Fibroblast of mammary gland (primary cell): Measurements from ENCODE around the gene TFEB.
A peak's percentile ranks its signal among the peaks of the same experiment; 100 is the strongest.

Experiments
- DNase-seq: peaks from one replicate; pipeline ENCODE4 v3.0.0-alpha.2; 2010; ENCODE audit warnings: low read depth
- H3K4me3 ChIP-seq: 2 replicates; pipeline ENCODE4 v1.5.1; 2011; ENCODE audit warnings: low read depth, mild to moderate bottlenecking, low read length, moderate library complexity; ENCODE audit not compliant: control insufficient read depth
- TF ChIP-seq, protein P1 (sequence below): conservative IDR thresholded peaks from 2 replicates; pipeline ENCODE4 v1.5.1; 2011; ENCODE audit warnings: low read depth, low read length, inconsistent platforms; ENCODE audit not compliant: control insufficient read depth, insufficient read depth

Gene TFEB

DNA sequence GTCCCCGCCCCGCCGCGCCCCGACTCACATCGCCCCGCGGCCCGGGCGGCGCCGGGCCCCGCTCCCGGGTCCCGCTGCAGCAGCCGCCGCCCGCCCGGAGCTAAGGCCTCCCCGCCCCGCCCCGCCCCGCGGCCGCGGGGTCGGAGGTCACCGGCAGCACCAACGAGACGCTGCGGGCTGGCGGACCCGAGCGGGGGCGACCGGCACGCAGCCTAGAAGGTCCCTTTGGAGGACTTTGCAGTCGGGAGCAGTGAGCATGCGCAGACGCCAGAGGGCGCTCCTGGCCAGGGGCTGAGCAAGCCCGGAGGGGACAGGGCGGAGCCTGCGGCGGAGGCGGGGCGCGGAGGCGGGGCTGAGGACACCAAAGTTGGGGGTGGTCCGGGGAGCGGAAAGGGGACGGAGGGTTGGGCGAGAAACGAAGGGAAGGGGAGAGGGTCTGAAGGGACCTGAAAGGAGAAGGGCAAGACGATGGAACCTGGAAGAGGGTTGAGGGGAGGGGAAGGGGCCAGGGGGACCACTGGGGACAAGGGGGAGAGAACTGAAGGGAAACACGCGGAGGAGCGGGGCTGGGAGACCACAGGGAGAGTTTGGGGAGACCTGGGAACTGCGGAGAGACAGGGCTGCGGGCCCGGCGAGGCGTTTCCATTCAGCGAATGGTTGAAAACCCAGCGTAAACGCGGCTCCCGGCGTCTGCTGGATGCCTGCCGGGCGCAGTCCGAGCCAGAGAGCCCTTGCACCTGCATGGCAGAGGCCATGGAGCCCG, 44.6 kb upstream of the TFEB start, which contains the start of gene FRS3:
Gene FRS3, minus strand, starts transcription at position 113 of the 763 bp plus-strand sequence. CDS start 2,913 bp downstream, outside the sequence.
- DNase-seq = peak; percentile 93
- H3K4me3 ChIP-seq = peak within 1 kb of the TSS; percentile 77
- TF ChIP-seq, protein P1, sequence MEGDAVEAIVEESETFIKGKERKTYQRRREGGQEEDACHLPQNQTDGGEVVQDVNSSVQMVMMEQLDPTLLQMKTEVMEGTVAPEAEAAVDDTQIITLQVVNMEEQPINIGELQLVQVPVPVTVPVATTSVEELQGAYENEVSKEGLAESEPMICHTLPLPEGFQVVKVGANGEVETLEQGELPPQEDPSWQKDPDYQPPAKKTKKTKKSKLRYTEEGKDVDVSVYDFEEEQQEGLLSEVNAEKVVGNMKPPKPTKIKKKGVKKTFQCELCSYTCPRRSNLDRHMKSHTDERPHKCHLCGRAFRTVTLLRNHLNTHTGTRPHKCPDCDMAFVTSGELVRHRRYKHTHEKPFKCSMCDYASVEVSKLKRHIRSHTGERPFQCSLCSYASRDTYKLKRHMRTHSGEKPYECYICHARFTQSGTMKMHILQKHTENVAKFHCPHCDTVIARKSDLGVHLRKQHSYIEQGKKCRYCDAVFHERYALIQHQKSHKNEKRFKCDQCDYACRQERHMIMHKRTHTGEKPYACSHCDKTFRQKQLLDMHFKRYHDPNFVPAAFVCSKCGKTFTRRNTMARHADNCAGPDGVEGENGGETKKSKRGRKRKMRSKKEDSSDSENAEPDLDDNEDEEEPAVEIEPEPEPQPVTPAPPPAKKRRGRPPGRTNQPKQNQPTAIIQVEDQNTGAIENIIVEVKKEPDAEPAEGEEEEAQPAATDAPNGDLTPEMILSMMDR = peak; percentile 75

DNA sequence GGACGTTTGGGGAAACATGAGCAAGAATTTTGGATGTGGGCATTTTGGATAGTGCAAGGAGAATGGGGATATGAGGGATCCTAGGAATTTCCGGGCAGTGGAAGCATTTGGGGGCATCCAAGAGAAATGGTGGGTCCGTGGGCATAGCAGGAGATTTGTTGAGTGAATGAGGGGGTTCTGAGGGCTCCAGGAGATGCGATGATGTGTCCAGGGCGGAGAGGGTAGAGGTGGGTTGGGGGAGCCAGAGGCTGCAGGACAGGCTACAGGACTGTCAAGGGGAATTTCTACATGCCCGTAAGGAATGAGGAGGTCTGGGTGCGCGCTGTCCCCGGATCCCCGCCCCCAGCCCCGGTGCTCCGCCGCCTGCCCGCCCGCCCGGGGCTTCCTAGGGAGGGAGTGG, 43.9 kb upstream of the TFEB start:
- no peak for DNase-seq
- H3K4me3 ChIP-seq = peak overlapping the region; percentile 77
- TF ChIP-seq, protein P1 = no peak

DNA sequence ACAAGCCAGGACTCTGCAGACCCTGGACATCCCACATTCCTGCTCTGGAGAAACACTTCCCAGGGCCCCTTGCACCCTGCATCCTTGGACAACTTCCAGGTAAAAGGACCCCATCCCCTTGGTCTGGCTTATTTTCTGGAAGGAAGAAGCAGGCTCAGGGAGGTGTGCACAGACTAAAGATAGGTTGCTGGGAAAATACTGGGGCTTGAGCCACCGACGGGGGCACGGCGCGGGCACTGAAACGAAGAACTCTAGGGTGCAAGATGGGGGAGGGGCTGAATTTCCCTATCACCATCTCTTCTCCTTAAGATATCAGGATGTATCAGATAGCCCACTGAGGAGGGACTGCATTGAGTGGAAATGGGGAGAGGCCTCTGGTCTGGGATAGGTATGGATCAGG, 43.5 kb upstream of the TFEB start:
- DNase-seq = no peak
- H3K4me3 ChIP-seq = peak overlapping the region; percentile 77
- TF ChIP-seq, protein P1 = no peak

DNA sequence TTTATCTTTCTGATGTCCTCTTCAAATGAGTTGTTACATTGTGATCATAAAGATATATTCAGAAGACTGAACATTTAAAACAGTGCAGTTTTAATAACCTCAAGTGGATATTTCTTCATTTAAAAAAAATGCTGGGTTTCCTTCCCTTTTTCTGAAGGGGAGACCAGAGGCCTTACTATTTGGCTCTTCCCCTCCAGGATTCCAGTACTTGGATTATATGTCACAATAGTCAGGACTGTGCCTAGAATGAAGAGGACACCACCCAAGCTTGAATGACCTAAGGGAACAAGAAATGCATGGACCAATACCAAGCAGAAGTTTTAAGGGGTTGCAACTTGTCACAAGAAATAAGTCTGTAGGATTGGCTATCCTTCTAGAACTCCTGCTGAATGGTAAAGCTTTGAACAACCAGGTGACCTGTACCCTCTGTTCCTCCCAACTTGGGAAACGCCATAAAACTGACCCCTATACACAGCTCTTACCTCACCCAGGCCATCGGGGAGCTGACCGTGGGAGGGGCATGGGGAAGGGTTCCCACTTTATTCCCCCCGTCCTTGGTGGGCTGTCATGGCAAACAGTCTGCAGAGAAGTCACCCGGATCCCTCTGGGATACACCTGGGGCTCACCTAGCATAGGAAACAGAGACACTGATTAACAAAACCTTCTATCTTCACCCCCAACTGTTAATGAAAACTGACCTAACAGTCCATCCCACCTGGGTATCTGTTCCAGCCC, 42.3 kb upstream of the TFEB start:
- DNase-seq = no peak
- no peak overlapping the region for H3K4me3 ChIP-seq
- TF ChIP-seq, protein P1 = no peak

DNA sequence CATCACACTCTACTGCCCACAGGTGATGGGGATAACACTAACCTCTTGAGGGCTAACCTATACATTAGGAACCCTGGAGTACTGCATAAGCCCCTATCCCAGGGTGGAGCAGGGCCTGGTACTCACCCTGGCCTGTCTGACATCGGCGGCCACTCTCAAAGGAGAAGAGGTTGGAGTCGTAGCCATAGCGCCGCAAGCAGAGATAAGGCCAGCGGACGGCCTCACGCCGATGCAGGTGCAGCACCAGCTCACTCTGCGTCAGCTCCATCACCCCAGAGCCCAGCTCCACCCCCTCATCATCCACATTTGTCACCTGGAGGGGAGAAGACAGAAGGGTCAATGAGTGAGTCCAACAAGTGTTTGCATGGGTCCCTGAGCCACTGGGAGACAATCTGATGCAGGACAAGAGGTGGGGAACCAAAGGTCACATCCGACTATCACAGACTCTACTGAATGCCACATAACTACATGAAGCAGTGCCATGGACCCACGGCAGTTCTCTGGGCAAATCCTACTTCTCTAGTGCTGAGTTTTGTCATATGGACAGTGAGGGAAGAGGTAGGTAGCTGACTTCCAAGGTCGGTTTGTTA, 40.0 kb upstream of the TFEB start:
- TF ChIP-seq, protein P1 = no peak
- DNase-seq = no peak
- no peak overlapping the region for H3K4me3 ChIP-seq

DNA sequence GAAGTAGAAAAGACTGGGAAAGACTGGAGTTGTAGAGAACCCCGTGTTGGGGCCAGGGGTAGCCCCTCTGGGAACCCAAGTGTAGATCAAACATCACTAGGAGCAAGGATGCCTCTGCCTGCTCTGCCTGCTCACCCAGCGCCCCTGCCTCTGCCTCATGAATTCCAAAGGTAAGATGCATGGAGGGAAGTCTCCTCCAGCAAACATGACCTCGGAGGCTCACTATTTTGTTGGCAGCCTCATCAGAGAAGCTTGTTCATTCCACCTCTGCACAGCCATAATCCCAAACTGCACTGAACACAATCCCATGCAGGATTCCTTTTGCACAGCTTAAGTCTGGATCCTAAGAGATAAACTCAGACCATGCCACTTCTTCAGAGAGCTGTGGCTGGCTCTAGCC, 39.4 kb upstream of the TFEB start:
- no peak overlapping the region for H3K4me3 ChIP-seq
- no peak for DNase-seq
- TF ChIP-seq, protein P1 = no peak
